Fibroblast of the conjunctiva (primary cell): Measurements from ENCODE around the gene PRDM1.

ENCODE experiments used
- DNase-seq: peaks from one replicate; pipeline ENCODE4 v3.0.0-alpha.2; 2010; ENCODE audit warnings: low read depth

PRDM1 gene

DNA sequence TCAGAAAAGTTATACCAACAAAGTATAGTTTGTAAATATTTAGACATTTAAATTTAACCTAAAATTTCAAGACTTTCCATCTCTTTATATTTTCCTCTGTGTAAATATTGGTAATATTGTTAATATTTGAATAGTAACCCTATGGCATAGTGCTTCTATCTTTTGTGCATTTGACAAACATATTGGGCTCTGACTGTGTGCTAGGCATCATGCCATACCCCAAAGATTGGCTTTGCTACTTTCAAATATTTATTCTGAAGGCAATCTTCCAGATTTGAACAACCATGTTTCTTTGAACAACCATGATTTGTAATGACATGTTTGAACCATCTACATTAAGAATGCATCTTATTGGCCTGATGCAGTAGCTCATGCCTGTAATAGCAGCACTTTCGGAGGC is 15.5 kb upstream of the PRDM1 start:
- DNase-seq: no peak

DNA sequence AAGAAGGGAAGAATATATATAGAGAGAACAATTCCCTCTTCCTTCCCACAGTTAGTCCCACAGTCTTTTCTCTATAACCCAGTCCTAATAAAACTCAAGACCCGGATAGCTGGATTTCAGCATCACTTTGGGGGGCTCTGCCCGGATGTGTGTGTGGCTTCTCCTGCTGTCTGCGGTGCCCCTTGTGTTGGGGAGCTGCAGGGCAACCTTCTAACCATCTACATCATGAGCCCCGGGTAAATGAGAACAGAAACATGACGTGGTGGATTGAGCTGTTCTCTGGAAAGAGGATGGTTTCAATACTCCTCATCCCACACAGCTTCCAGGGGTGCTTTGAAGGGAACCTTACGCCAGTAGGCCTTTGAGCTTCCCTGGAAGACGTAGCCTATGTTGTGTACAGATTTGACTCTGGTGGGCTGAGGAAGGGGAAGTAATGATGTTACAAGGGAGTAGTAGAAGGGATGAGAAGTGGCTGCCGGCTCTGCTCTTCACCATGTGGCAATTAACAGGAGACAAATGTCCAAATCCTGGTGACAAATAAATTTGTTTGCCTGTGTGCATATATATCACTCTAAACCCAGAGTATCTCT is 13.5 kb upstream of the PRDM1 start:
- DNase-seq: no peak

DNA sequence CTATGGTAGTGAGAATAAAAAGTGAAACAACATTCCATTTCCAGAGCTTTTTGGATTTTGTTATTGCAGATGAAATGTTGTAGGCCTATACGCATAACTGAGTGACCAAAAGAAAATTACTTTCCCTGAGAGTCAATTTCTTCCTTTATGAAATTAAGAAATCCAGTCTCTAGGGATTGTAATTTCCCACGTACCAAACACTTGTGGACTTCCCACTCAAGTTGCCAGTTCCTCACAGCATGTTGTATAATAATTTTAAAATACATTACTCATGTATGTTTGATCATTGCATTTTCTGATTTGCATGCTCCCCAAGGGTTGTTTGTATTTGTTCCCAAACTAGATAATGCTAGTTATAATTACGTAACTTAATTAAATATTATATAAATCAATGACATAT is 12.0 kb upstream of the PRDM1 start:
- no peak for DNase-seq

DNA sequence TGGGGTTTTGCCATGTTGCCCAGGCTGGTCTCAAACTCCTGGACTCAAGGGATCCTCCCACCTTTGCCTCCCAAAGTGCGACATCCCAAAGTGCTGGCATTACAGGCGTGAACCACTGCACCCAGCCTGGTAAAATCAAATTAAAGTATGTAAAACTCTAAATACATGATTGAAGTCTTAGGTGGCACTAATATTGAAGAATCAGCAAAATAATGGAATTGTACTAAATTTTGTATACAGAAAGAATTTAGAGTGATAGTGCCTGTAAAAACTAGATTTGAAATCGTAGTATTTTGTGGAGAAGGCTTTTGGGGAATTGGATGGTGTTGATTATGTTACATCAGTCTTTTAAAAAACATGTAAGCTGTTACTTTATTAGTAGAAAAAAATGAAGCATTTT is 10.0 kb upstream of the PRDM1 start:
- no peak for DNase-seq

DNA sequence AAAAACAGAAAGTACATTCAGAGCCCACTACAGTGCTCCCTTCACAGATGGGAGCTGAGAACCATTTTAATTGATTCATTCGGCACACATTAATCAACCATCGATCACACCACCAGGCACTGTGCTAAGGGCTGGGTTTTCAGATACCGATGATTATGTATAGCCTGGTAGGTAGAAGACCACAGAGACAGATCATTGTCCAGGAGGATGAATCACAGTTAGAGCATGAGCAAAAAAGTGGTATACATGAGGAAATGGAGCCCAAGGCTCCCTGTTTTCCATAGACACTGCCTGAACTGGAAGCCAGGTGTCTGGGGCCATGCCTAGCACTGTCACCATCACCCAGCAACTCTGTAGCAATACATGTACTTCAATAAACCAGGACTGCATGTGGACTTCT is 9.0 kb upstream of the PRDM1 start:
- DNase-seq: no peak

DNA sequence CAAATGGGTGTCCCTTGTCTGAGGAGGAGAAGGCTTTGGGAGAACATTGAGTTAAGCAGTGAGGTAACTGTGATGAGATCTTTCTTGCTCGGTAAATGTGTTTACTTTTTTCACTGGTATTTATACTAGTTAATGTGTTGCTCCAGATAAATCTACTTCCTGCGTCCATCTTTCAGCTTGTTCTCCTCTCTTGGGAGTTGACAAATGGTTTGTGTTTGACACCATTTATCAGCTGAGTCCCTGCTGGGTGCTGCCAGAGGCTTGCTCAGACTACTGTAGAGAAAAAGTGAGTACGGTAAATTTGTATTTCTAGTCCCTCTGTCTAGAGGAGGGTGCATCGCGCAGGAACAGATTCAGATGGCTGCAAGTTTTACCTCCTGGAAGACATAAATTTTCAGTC is 8.3 kb upstream of the PRDM1 start:
- no peak for DNase-seq

DNA sequence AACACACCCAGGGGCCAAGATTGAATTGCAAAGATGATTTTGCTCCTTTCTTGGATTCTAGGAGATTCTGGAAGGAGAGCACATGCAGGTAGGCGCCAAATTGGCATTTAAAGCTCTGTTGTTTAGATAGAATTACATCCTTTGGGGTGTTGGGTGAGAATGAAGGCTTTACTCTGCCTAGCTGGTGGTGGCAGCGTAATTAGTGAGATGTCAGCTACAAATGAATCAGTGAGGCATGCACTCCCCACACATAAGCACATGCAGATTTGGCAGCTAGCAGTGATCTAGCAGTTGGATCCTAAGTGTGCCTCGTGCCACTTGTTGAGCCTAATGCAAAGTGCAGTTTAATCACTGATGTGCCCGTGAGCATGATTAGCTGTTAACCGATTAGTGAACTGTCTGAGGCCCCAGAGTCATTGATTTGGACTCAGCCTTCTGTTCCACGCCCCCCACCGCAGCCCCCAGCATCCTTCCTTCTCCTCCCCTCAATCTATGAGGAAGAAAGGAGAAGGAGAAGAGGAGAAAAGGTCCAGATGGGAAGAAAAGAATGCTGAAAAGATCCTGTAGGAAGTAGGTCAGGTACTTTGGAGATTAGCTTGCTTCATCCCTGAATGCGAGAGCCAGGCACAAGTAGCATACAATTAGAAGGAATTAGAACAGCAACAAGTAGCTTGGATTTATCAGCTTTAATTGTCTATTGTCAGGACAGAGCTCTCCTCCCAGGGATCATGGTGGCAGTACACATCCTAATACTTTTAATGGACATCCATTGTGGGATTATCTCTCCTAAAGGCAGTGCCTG is 6.0 kb upstream of the PRDM1 start:
- no peak for DNase-seq

DNA sequence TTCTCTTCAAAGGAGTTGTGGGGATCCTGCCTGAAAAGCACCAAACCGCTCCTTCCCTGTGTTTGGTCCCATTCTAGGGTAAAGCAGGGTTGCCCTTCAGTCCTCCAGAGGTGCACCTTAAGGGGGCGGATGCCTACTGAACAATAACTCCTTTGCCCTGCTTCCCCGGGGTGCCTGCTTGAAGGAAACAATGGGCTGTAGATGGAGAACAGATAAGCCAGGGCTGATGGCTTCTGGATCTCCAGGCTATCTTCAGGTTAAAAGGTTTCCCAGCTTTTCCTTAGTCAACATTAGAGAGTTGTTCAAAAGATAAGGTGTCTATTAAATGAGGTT is 5.4 kb upstream of the PRDM1 start:
- no peak for DNase-seq

DNA sequence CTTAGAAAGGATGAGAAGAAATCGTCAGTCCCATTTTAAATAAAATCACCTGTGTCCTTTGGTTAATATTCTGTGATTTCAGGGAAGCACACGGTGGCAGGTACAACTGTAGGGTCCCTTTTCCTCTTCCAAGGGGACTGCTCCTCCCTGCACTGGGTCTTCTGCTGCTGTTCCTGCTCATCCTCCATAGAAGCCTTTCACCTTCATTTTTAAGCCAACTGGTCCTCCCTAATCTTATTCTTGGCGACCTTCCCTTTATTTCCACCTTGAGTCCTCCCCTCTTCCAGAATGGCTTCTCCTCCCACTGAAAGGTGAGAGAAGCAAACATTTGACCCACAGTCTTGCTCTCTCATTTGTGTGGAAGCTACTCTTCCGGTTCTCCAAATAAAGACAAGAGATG is 4.4 kb upstream of the PRDM1 start:
- no peak for DNase-seq

DNA sequence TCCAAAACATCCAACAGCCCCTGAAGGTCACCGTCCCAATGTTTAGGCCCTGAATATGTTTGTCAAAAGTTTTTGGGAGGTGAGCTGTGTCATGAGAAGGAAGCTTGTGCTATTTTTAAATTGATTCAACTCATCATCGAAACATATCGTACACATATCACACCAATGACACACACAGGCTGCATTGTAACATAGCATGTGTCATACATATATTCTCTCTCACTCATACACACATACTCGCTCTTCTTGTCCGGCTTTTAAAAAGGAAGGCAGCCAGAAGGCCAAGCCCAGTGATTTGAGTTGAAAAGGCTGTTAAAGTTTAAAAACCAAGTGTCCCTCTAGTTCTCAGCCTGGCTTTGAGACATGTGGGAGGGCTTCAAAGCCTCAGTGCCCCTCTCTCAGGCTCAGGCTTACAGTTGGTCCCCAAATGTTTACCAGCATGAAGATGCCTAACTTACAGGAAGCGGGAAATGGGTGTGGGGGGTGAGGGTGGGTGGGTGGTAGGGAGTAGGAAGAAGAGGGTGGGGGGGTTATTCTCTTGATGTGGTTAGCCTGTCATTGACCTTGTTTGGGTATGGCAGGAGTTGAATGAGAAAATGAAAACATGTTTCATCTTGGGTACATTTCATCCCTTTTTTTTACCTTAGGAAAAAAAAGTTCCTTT is 3.3 kb upstream of the PRDM1 start:
- no peak for DNase-seq

DNA sequence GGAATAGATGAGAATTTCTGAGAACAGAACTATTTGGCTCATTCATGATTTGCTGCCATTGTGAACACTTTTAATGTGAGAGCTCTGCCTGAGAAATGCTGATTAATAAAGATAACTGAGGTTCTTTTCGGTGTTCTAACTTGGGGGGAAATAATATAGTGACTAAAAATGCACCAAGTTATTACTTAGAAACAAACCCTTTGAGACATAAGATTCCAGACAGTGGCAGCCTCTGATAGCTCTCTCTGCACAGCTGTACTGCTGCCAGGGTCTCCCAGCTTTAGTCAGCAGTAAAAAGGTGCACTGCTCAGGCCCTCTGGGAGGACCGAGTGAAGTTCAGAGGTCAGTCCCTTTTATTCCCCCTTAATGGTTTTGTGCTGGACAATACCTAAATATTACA is 2.5 kb upstream of the PRDM1 start:
- DNase-seq: no peak

DNA sequence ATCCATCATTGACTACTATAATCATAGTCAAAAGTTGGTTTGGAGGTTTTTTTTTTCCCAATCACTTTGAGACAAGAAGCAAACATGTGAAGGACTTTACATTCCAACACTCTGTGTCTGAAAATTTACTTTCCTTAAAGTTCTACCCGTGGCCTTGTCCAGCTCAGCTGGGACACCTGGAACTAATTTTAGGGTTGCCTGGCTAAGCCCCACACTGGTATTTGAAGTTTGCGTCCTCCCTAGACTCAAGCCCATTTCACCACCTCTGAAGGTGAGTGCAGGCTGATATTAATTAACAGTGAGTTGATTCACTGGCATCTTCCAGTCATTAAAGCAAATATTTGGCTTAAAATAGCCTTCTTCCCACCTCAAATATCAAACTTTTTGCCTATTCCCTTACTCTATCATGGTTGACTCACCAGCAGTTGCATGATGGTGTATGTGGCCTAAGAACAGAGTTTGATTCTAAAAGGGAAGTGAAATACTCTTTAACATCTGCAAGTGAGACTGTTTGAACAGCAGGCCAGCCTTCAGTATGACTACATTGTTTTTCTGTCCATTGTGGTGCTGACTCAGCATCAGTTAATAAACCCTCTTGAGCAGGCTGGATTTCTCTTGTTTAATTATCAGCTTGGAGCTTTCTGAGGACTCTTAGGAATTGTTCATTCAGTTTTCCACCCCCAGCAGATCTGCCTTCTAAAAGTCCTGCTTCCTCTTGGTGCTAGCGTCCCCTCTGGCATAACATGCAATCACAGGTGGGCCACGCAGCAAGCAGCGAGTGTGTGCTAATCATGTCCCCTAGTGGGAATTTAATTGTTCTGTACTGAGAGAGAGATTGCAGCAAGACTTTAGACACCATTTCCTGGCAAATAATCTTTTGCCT is 1.8 kb upstream of the PRDM1 start:
- DNase-seq: peak; percentile 72

DNA sequence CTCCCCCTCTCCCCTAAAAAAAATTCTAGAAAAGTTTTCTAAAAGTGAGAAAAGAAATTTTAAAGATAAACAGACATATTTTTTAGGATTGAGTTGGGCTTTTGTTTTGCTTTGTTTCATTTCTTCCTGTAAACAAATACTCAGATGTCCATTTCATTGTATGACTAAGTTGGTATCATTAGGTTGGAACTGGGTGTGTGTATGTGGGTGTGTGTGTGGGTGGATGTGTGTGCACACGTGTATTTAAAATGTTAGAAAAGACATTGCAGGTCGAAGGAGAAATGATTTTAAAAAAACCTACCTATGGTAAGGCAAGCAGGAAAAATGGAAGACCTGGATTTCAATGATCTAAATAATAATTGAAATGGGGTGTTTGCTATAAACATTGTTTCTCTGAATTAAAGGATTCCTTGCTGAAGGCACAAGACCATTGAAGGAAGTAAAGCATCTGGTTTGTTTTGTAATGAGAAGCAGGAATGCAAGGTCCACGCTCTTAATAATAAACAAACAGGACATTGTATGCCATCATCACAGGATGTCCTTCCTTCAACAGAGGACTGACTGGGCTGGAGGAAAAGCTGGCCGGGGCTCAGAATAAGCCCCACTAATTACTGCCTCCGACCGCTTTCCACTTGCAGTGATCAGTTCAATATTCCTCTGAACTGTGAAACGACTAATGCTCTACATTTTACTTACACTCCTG is 996 bp upstream of the PRDM1 start:
- DNase-seq: no peak

DNA sequence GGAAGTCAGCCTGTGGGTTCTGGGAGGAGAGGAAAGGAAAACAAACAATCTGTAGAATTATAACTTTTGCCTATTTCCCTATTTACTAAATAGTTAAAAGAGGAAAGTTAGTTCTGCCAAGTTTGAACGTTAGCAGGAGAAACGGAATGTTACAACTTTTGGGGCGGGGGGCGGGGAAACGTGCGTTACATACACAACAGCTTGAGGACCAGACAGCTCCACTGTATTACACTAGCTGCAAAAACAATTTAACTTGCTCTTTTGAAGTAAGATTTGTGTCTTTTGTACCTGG is 498 bp upstream of the PRDM1 start:
- no peak for DNase-seq

DNA sequence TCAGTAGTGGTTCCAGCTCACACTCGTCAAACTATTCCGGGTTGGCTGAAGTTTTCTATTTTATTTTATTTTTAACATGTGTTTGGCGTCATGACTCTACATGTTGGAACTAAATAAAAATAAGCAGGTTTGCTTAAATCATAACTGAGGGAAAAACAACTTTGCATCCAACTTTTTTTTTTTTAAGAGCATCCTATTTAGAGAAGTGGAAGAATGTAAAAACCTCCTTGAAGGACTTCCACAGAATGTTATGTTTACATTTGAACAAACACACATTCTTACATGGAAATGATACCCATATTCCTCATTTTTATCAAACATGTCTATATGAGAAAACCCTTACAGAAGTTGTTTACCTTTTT is 659 bp downstream of the PRDM1 start:
- no peak for DNase-seq

DNA sequence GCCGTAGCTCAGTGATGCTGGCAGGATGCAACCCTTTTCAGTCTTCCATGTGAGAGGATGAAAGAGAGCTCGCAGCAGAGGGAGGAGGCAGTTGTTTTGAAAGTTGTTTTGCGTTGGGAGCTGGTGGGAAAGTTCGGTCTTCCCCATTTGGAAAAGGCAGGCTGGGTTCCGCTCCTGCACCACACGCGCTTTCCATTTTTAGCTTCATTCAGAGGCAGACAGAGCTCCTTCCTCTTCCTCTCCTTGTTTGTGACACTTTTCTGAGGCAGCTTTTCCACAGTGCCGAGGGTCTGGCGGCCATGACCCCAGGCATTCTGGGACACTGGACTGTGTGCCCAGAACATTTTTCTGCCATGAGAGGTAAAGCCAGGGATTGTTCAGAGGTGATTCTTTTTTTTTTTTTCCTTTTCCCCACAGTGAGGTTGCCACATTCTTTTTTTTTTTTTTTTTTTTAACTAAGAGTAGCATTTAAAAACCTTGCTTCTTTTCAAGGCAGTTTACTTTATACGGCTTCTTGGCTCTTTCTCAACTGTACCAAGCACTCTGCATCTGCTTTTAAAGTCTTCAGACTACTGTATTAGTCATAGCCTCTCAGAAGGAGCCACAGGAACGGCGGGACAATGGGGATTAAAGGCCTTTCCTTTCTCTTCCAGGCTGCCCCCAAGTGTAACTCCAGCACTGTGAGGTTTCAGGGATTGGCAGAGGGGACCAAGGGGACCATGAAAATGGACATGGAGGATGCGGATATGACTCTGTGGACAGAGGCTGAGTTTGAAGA is 1.6 kb downstream of the PRDM1 start:
- DNase-seq: peak; percentile 53

DNA sequence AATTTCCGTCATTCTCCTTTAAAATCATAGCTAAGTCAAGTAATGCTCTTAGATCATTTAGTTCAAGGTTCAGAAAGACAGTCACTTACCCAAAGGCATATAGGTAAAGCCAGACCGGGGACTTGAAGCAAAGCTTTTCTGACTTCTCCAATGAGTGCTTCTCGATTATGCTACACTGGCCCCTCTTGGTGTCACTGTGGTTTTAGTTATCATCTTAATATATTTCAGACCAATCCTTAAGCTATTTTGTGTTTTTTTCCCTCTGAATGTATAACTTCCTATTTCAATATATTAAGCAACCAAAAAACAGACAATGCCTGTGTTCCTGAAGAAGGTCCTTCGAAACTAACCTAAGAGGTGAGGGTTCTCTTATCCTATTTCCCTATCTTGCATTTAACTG is 3.9 kb downstream of the PRDM1 start:
- DNase-seq: no peak

DNA sequence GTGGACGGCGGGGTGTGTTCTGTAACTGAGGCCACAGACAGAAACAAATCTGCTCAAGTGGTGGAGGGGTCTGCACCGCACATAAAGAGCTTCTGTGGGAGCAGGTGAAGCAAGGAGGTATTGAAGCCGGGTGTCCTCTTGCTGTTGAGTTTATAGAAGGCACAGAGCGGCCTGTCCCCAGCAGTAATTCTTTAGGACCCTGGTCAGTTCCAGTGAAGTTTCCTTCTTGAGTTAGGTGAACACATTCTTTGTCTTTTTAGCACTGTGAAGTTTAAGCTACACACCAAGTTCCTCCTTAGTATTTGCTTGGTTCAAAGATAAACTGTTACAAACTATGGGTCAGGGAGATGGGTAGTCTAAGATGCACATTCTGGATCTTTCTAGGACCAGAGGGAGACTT is 6.1 kb downstream of the PRDM1 start:
- DNase-seq: no peak

DNA sequence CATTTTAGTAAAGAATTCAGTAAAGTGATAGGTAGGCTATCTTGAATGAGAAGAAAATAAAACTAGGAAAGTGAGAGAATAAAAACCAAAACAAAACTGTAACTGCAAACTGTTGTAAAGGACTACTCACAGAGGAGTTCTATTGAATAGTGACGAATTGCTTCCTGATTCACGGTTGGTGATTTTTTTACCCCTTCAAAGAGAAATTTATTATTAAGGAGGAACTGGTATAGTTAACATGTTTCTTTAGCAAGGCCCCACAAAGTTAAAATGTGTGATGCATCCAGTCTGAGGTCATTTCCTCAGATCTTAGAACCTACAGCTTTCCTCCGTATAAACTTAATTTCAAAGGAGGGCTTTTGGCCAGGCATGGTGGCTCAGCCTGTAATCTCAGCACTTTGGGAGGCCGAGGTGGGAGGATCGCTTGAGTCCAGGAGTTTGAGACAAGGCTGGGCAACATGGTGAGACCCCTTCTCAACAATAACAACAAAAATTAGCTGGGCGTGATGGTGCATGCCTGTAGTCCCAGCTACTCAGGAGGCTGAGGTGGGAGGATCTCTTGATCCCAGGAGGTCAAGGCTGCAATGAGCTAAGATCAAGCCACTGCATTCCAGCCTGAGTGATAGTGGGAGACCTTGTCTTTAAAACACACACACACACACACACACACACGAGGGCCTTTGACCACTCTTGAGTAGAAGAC is 8.3 kb downstream of the PRDM1 start:
- no peak for DNase-seq

DNA sequence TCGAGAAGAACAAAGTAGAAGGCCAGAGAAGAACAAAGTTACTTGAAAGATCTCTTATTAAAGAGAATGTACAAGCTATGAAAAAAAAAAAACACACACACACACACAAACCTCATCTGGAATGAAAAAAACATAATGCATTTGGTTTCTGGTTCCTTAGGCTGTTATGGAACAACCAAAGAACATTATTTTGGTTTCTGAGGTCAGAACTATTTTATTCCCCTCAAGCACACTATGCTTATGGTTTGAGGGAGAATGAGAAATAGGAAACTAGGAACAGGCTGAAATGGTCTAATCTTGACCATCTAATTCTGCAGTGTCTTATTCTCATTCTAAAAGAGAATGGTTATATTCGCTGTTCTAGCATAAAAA is 8.8 kb downstream of the PRDM1 start:
- DNase-seq: no peak
